SU-DHL-6 (cell line): Measurements from ENCODE around the gene MRGPRX2.
A peak's percentile ranks its signal among the peaks of the same experiment; 100 is the strongest.

Source experiments
- H2AFZ ChIP-seq: fragments of 200-600 bp; sonication (generic); 2 replicates; pipeline ENCODE4 v1.6.1; 2014; ENCODE audit warnings: low read depth, mild to moderate bottlenecking, moderate library complexity, mixed read lengths, antibody characterized with exemption, low read length; ENCODE audit not compliant: severe bottlenecking
- H3F3A ChIP-seq: fragments of 200-600 bp; shearing (Covaris generic); 2 replicates; pipeline ENCODE4 v1.6.0; 2016; ENCODE audit warnings: antibody characterized with exemption, mild to moderate bottlenecking; ENCODE audit not compliant: insufficient read depth
- H3K27ac ChIP-seq: fragments of 200-600 bp; sonication (generic); 2 replicates; pipeline ENCODE4 v1.5.1; 2016; ENCODE audit warnings: low read depth, mild to moderate bottlenecking, low read length, moderate library complexity, mixed read lengths
- H3K27me3 ChIP-seq: fragments of 200-600 bp; sonication (generic), shearing (Covaris generic); 2 replicates; pipeline ENCODE4 v1.6.0; 2014; ENCODE audit warnings: mild to moderate bottlenecking, low read length
- H3K36me3 ChIP-seq: fragments of 200-600 bp; sonication (generic); 2 replicates; pipeline ENCODE4 v1.6.1; 2014; ENCODE audit warnings: mild to moderate bottlenecking, low read length, mixed read lengths
- H3K4me2 ChIP-seq: fragments of 300-600, 200-600 bp; shearing (Covaris generic), sonication (generic); 2 replicates; pipeline ENCODE4 v1.6.0; 2014; ENCODE audit warnings: low read length, low read depth, mild to moderate bottlenecking; ENCODE audit not compliant: poor library complexity, severe bottlenecking
- H3K4me3 ChIP-seq: fragments of 200-600 bp; sonication (generic); 2 replicates; pipeline ENCODE4 v1.5.1; 2014; ENCODE audit warnings: antibody characterized with exemption, low read length, mild to moderate bottlenecking, mixed read lengths; ENCODE audit not compliant: insufficient read depth, poor library complexity, severe bottlenecking
- H3K79me2 ChIP-seq: fragments of 200-600 bp; sonication (generic); 2 replicates; pipeline ENCODE4 v1.6.1; 2014; ENCODE audit warnings: mild to moderate bottlenecking, low read length, moderate library complexity; ENCODE audit not compliant: insufficient read depth
- H3K9ac ChIP-seq: fragments of 200-600 bp; sonication (generic); 2 replicates; pipeline ENCODE4 v1.7.0; 2014; ENCODE audit warnings: mild to moderate bottlenecking, low read length
- H3K9me2 ChIP-seq: fragments of 200-600 bp; sonication (generic); replicated peaks from 2 replicates; pipeline ENCODE4 v1.6.1; 2014; ENCODE audit warnings: low read length; ENCODE audit not compliant: insufficient read depth
- H3K9me3 ChIP-seq: fragments of 200-600 bp; sonication (generic); 2 replicates; pipeline ENCODE4 v1.6.1; 2014; ENCODE audit warnings: low read length, mixed read lengths; ENCODE audit not compliant: insufficient read depth
- H4K20me1 ChIP-seq: fragments of 200-600 bp; sonication (generic); 2 replicates; pipeline ENCODE4 v1.6.1; 2014; ENCODE audit warnings: low read depth, mild to moderate bottlenecking, antibody characterized with exemption, low read length, moderate library complexity, mixed read lengths
- EZH2phosphoT487 ChIP-seq: fragments of 200-600 bp; sonication (generic), shearing (Covaris generic); conservative IDR thresholded peaks from 2 replicates; pipeline ENCODE4 v1.6.1; 2018; ENCODE audit warnings: mild to moderate bottlenecking, antibody characterized with exemption, low read length, moderate library complexity, mixed read lengths
- TF ChIP-seq, protein P1 (sequence below): fragments of 200-600 bp; sonication (generic); IDR thresholded peaks from one replicate; pipeline ENCODE4 v1.5.1; 2017; ENCODE audit warnings: antibody characterized with exemption, mild to moderate bottlenecking, low read length, moderate library complexity; ENCODE audit not compliant: insufficient read depth, poor library complexity, severe bottlenecking

Gene MRGPRX2

GRCh38 chr11:19073454-19074415, 13.2 kb upstream of the MRGPRX2 start:
- Histone ChIP-seq H3F3A (no peaks in the 10 kb centered on the region), H3K79me2 (no peaks in the 10 kb centered on the region), H3K9ac (no peak overlapping the region), H3K9me2 (no peaks in the 10 kb centered on the region), H3K4me2 (no peak overlapping the region), H3K36me3 (no peaks in the 10 kb centered on the region), H3K9me3 (no peaks in the 10 kb centered on the region), H3K4me3 (no peak overlapping the region), H4K20me1 (no peaks in the 10 kb centered on the region), H3K27me3 (no peaks in the 10 kb centered on the region), H2AFZ (no peak overlapping the region), H3K27ac (no peak overlapping the region)
- TF ChIP-seq EZH2phosphoT487 = no peak
- TF ChIP-seq, protein P1, sequence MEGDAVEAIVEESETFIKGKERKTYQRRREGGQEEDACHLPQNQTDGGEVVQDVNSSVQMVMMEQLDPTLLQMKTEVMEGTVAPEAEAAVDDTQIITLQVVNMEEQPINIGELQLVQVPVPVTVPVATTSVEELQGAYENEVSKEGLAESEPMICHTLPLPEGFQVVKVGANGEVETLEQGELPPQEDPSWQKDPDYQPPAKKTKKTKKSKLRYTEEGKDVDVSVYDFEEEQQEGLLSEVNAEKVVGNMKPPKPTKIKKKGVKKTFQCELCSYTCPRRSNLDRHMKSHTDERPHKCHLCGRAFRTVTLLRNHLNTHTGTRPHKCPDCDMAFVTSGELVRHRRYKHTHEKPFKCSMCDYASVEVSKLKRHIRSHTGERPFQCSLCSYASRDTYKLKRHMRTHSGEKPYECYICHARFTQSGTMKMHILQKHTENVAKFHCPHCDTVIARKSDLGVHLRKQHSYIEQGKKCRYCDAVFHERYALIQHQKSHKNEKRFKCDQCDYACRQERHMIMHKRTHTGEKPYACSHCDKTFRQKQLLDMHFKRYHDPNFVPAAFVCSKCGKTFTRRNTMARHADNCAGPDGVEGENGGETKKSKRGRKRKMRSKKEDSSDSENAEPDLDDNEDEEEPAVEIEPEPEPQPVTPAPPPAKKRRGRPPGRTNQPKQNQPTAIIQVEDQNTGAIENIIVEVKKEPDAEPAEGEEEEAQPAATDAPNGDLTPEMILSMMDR = no peak

DNA sequence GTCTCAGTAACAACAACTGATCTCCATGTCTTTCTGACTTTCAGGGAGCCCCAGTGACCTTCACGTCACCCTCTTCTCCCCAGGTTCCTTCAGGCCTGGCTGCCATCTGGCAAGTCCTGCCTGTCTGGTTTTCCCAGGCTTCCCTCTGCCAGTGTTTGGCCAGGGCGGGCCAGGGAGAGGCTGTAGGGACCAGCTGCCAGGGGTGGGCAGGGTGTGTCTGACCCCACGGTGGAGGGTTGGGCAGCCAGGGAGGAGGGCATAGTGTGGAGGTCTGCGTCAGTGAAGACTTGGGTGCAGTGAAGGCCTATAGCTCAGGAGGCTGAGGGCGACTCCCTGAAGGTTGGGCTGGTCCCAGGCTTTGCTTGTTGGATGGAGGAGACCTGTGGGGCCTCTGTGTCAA, 11.9 kb upstream of the MRGPRX2 start:
- Histone ChIP-seq H3K36me3 (no peaks in the 10 kb centered on the region), H3F3A (no peaks in the 10 kb centered on the region), H3K4me3 (no peak overlapping the region), H3K9ac (no peak overlapping the region), H3K9me3 (no peaks in the 10 kb centered on the region), H3K4me2 (no peak overlapping the region), H3K27me3 (no peaks in the 10 kb centered on the region), H4K20me1 (no peaks in the 10 kb centered on the region), H3K79me2 (no peaks in the 10 kb centered on the region), H3K9me2 (no peaks in the 10 kb centered on the region), H2AFZ (no peak overlapping the region), H3K27ac (no peak overlapping the region)
- TF ChIP-seq EZH2phosphoT487 = no peak
- TF ChIP-seq, protein P1 = no peak

DNA sequence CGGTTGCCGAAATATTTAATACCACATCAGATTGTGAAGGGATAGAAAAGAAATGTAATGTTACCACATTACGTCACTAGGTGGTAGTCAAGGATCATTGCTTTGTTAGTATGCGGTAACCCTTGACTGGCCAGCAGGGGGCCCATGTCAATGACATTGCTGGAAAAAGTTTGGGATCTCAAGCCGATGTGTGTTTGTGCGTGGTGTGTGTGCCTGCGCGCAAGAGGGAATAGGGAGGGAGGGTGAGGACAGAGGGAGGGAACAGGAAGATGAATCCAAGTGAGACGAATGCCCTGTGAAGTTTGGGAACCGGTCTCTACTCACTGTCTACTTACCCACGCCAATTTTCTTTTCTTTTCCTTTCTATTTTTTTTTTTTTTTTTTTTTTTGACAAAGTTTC, 10.7 kb upstream of the MRGPRX2 start:
- H4K20me1 ChIP-seq = no peaks in the 10 kb centered on the region
- no peak overlapping the region for H3K9ac ChIP-seq
- no peak for TF ChIP-seq EZH2phosphoT487
- TF ChIP-seq, protein P1 = peak; percentile 100
- no peaks in the 10 kb centered on the region for H3K27me3 ChIP-seq
- no peaks in the 10 kb centered on the region for H3K9me2 ChIP-seq
- peak overlapping the region; percentile 44 for H3K4me2 ChIP-seq
- no peak overlapping the region for H3K4me3 ChIP-seq
- H3K36me3 ChIP-seq = no peaks in the 10 kb centered on the region
- H3F3A ChIP-seq = no peaks in the 10 kb centered on the region
- H3K9me3 ChIP-seq = no peaks in the 10 kb centered on the region
- no peak overlapping the region for H3K27ac ChIP-seq
- peak overlapping the region; percentile 70 for H2AFZ ChIP-seq
- no peaks in the 10 kb centered on the region for H3K79me2 ChIP-seq
